ENCODE measurements around the gene ARHGDIB.

GRCh38 chr12:14960548-14961465 is 594 bp downstream of the ARHGDIB start:
- TF ChIP-seq CTCF (IDR thresholded peaks at IDR 0.05; ENCODE audit: insufficient read depth, low read length) (no peak), POLR2AphosphoS5 (IDR thresholded peaks at IDR 0.05; ENCODE audit: low read depth) (no peak; the same call in 1 of the 2 replicates), REST (IDR thresholded peaks at IDR 0.05; ENCODE audit: insufficient replicate concordance, low read depth) (no peak), GABPA (IDR thresholded peaks at IDR 0.05; ENCODE audit: low read depth) (no peak), SPI1 (IDR thresholded peaks at IDR 0.05; ENCODE audit: borderline replicate concordance, low read depth) (no peak)
